Stimulated activated CD8-positive, alpha-beta memory T cell treated with anti-CD3 and anti-CD28 coated beads, Interleukin-12 subunit alpha, Interleukin-12 subunit beta, amount 100 ng/mL, for 24 hours (primary cell): ENCODE results near the gene NEB.

ENCODE experiments used
- DNase-seq: peaks from one replicate; pipeline ENCODE4 v3.0.0-alpha.2; 2020; ENCODE audit errors: extremely low read depth

NEB gene, protein sequence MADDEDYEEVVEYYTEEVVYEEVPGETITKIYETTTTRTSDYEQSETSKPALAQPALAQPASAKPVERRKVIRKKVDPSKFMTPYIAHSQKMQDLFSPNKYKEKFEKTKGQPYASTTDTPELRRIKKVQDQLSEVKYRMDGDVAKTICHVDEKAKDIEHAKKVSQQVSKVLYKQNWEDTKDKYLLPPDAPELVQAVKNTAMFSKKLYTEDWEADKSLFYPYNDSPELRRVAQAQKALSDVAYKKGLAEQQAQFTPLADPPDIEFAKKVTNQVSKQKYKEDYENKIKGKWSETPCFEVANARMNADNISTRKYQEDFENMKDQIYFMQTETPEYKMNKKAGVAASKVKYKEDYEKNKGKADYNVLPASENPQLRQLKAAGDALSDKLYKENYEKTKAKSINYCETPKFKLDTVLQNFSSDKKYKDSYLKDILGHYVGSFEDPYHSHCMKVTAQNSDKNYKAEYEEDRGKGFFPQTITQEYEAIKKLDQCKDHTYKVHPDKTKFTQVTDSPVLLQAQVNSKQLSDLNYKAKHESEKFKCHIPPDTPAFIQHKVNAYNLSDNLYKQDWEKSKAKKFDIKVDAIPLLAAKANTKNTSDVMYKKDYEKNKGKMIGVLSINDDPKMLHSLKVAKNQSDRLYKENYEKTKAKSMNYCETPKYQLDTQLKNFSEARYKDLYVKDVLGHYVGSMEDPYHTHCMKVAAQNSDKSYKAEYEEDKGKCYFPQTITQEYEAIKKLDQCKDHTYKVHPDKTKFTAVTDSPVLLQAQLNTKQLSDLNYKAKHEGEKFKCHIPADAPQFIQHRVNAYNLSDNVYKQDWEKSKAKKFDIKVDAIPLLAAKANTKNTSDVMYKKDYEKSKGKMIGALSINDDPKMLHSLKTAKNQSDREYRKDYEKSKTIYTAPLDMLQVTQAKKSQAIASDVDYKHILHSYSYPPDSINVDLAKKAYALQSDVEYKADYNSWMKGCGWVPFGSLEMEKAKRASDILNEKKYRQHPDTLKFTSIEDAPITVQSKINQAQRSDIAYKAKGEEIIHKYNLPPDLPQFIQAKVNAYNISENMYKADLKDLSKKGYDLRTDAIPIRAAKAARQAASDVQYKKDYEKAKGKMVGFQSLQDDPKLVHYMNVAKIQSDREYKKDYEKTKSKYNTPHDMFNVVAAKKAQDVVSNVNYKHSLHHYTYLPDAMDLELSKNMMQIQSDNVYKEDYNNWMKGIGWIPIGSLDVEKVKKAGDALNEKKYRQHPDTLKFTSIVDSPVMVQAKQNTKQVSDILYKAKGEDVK (N-terminal part only)

DNA sequence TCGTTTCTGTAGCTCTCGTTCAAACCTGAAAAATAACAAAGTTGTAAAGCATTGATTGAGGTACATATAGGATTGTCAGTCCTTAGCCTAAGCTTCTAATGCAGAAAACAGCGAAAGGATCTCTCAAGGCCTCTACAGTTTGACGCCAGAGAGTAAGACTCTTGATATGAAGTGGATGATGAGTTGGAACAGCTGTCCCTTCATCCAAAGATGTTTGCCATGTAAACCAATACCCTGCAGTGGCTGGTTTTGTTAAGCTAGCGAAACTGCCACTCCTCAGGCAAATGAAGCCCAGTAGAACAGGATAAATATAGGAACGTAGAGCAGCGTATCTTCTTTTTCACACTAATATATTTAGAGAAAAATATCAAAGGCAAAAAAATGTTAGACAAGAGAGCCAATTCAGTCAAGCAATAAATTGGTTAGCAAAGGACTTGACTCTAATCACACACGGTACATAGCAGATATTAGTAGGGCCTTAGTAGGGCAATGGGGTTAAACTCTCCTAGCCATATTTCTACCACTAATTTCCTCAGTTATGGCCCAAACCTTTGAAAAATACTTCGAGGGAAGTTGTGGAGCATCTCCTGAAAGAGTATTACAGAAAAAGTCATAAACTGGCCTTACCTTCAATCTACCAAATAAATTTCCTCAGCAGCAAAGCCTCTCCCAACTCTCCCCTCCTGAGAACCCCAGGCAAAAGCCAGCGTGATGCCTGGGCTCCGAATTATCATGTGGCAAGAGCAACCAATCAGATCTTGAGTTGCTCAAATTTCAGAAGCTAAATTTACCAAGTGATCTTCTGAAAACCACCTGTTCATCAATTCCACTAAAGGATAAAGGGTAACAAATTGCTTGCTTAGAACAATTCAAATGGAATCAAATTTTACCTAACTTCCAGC is at the start of gene NEB:
NEB (minus strand) TSS at position 706 of the 902 bp plus-strand sequence. CDS start 1,320 bp downstream, outside the sequence.
- no peak for DNase-seq

DNA sequence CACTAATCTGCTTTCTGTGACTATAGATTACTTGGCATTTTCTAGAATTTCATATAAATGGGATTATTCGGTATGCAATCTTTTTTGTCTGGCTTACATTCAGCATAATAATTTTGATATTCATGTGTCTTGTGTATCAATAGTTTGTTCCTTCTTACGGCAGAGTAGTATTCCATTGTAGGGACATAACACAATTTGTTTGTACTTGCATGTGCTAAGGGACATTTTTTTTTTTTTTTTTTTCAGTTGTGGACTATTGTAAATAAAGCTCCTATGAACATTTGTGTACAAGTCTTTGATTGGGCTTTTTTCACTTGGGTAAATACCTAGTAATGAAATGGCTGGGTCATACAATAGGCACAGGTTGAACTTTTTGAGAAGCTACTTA is 48.9 kb upstream of the NEB start:
- DNase-seq, result no peak

DNA sequence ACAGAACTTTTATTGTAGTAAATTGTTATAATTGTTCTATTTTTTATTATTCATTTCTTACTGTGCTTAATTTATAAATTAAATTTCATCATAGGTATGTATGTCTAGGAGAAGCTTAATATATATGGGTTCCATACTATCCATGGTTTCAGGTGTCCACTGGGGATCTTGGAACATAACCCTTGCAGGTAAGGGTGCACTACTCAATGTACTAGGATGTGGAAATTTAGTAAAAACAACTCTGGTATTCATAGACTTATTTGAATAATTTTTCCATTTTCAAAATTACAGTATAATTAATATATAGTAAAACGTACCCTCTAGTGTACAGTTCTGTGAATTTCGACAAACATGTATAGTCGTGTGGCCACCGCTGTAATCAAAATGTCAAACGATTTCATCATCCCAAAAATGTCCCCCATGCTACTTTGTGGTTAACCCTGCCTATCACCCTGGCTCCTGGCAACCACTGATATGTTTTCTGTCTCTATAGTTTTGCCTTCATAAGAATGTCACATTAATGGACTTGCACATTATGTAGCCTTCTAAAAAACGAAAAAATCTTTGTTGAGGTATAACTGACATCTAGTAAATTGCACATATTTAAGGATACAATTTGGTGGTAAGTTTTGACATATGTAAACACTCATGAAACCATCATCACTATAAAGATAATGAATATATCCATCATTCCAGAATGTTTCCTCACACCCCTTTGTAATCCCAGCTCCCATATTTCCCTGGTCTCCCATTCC is 48.3 kb upstream of the NEB start:
- DNase-seq, result no peak

DNA sequence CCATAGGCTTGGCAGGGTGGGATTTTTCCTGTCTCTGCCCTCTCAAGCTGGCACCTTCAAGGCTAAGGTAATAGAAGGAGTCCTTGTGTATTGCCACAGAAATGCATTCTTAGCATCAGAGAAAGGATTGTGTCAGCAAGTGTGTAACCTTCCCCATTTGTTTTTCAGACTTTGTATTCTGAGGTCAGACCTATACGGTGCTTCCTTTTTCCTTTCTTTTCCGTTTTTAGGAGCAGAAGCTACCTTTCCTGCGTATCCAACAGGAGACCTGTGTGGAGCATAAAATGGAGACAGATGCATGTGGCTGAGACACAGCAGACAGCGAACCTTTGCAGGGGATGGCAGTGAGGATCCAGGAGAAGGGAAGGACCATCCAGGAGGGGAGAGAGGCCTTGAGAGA is 47.4 kb upstream of the NEB start:
- no peak for DNase-seq

DNA sequence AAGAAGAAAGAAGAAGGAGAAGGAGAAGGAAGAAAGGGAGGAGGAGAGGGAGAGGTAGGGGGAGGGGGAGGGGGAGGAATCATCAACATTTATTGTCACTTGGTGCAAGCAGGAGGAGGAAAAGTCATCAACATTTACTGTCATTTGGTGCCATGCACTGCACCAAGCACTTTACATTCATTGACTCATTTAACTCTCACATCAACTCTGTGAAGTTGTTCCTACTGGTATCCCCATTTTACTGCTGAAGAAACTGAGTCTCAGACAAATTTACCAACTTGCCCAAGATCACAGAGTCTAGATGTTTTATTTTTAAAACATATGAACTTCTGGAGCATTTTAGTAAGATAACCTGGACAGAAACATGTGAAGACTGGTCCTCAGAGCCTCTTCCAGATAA is 46.7 kb upstream of the NEB start:
- no peak for DNase-seq

DNA sequence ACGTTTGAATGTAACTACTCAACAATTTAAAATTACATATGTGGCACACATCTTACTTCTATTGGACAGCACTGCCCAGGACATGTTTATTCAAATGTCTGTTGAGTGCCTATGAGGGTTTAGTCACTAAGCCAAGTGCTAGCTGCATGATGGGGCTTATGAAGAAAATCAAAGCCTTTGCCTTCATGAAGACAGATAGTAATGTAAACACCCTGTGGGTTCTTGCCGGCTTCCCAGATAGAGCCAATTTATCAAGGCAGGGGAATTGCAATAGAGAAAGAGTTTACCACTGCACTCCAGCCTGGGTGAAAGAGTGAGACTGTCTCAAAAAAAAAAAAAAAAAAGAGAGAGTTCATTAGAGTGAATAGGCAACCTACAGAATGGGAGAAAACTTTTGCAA is 43.7 kb upstream of the NEB start:
- no peak for DNase-seq

DNA sequence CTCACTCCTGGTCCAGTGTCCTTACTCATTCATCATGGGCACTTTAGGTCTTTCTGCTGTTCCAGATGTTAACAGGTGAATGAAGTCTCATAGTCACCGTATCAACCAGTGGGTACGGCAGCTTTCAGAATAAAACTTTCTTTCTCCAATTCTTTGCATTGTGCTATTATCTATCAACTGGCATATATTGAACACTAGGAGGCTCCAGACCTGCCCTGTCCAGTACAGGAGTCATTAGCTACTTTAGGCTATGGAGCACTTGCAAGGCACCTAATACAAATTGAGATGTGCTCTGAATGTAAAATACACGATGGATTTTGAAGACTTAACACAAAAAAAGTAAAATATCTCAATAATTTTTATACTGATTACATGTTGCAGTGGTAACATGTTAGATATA is 43.2 kb upstream of the NEB start:
- no peak for DNase-seq

DNA sequence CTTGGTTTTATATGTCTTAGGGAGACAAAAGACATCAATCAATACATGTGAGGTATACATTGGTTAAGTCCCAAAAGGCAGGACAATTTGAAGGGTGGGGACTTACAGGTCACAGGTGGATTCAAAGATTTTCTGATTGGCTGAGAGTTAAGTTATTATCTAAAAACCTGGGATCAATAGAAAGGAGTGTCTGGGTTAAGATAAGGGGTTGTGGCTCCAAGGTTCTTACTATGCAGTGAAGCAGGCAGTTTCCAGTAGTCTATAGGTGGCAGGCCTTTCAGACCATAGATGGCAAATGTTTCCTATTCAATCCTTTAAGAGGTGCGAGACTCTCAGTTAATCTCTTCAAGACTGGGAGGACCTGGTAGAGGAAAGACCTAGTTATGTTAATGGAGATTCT is 42.1 kb upstream of the NEB start:
- DNase-seq, result no peak

DNA sequence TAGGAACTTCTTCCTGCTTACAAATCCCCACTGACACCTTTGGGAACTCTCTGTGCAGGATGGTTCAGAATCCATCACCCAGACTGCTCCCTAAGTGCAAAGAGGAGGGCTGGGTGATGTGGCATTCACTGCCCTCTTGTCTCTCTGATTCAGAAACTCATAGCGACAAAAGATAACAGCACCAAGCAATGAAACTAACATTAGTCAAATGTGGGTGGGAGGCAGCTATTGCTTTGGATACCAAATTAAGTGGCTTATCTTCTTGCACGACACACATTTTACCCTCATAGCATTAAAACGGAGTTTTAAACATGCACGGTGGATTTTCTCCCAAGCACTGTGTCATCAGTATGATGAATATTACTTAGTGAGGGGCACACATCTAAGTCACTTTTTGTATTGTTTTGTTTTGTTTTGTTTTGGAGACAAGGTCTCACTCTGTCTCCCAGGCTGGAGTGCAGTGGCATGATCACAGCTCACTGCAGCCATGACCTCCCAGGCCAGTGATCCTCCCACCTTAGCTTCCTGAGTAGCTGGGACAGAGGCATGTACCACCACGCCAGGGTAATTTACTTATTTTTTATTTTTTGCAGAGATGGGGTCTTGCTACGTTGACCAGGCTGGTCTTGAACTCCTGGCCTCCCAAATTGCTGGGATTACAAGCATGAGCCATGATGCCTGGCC is 40.9 kb upstream of the NEB start:
- DNase-seq, result no peak

DNA sequence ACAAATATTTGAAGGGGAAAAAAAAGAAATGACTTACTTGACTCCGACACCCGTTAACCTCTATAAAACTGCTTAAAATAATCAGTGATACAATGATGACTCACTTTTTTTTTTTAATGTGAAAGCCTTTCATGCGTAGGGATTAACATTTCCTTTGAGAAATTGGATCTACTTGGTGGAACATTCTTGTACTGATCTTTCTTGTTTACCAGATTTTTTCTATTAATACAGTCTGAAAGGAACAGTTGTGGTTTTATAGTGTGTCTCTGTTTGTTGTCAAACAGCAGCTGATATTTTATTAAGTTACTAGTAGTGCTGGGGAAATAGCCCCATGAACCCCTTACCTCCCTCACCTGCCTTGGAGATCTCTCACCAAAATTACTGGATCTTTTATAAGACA is 40.2 kb upstream of the NEB start:
- DNase-seq, result no peak

DNA sequence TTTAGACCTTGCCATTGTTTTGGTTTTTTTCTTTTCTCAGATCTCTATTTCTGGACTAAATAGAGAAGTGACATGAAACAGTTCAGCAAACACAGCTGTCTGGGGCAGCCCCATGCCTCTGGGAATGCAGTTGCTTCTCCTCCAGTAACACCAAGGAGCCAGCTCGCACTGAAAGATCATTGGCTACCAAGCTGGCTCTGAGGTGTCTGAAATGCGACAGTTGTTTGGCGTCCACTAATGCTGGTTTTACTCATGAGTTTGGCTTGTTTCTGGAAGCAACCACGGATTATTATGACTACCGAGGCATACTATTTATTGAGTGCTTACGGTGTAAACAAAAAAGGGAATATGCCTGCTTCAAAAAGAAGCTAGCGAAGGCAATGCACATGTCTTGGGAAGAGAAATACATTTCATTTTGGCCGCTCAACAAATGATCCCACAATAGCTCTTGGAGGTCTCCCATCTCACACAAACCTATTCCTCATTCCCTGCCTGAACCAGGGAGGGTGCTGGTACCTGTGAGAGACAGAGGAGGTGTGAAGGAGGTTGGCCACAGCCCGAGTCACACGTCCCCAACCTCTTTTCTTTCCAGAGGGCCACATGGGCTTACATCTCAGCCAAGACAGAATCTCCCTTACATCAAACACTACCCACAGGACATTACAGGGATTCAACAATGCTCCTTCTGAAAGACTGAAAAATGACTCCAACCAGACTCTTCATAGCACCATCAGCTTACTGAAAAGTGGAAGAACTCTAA is 37.5 kb upstream of the NEB start:
- no peak for DNase-seq

DNA sequence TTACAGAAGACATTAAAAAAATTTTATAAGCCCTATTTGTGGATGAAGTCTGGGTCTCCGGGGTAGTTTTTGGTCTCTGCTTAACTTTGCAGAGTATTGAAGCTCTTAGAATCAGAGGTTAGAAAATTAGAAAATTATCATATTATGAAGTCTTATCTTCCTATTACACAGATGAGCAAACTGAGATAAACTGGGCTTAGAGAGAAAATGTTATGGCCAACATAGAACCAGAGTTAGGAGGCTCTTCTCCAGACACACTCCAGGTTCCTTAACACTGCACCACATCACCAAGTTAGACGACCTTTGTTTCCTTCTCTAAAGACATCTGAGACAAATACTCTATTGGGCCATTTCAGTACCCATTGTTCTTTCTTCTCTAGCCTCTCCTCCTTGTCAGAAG is 36.7 kb upstream of the NEB start:
- DNase-seq, result no peak

DNA sequence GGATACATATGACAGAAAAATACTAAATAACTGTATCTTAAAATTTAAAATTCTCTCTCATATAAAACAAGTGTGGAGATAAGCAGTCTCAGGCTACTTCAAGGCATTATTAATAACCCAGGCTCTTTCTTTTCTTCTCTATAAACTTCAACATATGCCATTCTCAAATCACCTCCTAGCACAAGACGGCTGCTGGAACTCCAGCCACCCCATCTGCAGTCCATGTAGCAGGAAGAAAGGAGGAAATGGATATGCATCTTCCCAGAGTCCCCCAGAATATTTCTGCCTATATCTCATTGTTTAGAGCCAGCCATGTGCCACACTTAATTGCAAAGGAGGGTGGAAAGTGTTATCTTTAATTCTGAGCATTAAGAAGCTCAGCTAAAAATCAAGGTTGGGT is 35.3 kb upstream of the NEB start:
- no peak for DNase-seq

DNA sequence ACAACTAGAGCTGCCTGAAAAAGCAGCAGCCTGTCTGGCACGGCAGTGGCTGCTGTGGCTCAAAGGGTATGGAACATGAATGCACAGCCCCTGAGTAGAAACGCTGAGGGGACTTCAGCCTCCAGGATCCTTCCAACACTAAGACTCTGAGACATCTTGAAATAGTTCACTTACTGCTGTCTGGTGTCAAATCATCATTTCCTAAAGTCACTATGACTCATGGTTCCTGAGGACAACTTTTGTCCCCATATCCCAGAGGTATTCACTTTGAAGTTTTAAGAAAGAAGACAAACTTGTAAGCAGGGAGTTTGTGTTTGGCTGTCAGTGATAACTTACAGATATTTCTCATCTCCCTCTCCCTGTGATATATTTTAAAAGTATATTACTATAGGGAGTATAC is 33.3 kb upstream of the NEB start:
- no peak for DNase-seq

DNA sequence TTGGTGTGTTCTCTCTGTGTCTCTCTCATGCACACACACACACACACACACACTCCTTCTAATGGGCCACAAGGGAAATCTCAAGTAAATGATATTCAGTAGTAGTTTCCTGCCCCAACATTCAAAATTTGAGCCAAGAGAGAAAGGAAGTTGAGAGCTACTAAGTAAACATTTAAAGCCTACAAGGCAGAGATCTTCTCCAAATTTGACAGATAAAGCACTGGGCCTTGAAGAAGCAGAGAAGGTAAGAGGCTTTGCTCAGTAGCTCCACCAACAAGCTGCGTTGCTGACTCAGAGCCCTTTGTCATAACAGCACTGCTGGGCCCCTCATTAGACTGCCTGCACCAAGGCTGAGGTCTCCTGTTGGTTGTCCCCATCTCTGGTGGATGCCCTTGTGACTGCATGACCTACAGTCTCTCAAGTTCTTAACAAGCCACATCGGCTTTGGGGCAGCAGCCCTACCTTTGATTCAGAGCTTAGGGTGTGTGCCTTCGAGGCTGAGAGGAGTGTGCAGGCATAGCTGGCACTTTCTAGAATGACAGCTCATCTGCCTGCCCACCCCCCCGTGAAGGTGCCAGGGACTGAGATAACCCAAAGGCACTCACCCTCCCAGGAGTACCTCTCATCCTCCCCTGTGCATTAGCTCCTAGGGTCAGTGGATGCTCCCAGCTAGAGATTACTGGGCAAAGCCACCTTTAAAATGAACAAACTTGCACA is 32.3 kb upstream of the NEB start:
- DNase-seq, result no peak

DNA sequence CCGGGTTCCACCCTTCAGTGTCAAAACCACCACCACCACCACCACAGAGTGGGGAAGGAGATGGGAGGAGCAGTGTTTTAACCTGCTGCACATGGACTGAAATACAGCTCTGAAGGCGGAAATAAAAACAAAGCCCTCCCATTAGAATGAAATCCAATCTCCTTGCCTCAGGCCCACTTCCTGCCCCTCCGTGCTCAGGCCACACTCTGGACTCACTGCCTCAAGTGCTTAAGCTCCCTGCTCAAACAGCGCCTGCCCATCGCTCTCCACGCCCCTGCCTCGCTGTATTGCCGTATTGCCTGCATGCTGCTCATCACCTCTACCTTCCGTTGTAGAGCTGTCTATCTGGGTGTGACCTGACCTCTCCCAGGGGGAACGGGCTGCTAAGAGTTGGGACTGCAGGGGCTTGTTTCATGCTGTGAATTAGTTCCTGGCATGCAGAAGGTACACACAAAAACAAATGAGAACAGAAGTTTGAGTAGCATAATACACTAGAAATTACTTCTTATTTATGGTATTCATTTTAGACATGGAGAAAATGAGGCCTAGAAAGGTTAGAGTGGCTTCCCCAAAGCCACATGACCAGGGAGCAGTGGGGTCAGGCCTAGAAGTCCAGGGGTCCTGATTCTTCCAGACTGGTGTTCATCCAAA is 31.6 kb upstream of the NEB start:
- no peak for DNase-seq

DNA sequence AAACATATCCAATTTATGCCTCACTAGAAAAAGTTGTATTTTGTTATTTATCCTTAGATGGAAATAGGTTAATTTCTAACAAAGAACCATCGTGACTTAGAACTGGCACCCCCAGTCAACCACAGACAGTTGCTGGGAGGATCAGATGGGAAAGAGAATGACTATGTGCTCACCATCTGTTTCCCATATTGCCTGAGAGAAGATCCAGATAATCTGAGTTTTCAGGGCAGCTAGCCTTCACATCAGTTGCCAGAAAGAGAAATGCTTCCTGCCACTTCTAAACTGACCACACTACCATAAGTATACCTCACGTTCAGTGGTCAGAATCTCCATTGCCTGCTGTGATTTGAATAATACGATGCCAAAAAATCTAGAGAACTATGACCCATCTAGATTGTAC is 28.4 kb upstream of the NEB start:
- no peak for DNase-seq

DNA sequence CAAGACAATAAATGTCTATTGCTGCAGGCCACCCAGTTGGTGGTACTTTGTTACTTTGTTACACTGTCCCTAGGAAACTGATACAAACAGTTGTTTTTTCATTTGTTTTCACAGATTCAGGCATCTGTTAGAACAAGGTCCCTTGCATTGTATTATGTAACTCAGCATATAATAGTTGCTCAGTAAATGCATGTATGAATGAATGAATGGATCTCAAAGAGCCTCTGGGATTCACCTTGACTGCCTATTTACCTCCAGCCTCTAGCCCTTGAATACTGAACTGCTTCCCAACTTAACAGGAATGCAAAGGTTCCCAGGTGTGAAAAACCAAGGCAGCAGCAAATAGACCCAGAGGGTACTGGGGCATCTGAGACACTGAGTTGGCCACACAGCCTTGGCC is 27.4 kb upstream of the NEB start:
- no peak for DNase-seq
